NCI-H748 (cell line): ENCODE results near the gene EDN2.
A peak's percentile ranks its signal among the peaks of the same experiment; 100 is the strongest.

Experiments used
- DNase-seq: peaks from one replicate; lab custom pipeline; 2025; ENCODE audit not compliant: unreplicated experiment; lab: John Stamatoyannopoulos, UW

EDN2 gene

DNA sequence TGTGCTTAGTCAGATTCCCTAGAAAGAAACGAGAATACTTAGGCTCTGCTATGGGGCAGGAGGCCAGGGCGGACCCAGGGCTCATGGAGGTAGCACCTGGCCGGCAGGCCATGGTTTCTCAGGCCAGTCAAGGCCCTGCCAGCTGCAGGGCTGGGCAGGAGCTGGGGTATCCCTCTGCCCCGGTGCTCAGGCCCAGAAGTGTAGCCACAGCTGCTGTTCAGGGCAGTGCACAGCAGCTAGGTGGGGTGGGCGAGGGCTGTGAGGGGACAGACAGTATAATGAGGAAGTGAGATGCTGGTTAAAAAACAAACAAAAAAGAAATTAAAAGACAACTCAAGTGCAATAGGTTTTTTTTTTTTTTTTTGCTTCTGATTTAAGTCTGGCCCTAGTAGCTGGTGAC lies 34.0 kb upstream of the EDN2 start:
- DNase-seq, result no peak

- peak; percentile 78 for DNase-seq
Measured at GRCh38 chr1:41517062-41517438, 32.6 kb upstream of the EDN2 start.

DNA sequence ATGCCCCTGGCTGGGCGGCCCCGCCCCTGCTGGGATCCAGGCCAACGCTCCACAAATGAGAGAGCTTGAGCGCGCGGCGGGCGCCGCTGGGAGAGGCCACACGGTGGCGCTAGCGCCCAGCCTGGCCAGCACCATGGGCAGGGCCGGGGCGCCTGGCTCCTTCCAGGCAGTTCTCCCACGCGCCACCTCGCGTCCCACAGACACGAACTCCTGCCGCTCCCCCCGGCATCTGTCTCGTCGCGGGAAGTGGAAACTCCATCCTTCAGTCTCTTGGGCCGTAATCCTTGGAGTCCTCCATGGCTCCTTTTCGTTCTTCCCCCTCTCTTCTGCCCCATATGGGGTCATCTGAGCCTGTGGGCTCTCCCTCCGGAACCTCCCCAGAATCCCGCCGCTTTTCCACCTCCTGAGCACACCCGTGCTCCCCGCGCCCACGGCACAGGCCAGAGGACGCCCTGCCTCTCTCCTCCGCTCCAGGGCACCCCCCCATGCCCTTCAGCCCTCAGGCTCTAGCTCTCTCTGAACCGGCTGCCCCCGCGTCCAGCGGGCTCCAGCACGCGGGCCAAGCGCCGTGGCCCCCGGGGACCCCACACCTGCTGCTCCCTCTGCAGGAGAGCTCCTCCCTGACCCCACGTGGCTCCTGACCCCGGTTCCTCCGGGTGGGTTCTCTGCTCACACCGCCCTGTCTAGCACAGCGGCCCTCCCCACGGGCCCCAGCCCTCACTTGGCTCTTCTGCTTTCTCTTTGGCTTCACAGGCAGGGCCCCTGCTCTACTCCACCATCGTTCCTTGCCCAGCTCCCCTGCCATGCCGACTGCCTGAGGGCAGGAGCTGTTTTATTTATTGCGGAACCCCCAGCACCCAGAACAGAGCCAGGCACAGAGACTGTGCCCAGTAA lies 31.9 kb upstream of the EDN2 start:
- peak; percentile 100 for DNase-seq

DNA sequence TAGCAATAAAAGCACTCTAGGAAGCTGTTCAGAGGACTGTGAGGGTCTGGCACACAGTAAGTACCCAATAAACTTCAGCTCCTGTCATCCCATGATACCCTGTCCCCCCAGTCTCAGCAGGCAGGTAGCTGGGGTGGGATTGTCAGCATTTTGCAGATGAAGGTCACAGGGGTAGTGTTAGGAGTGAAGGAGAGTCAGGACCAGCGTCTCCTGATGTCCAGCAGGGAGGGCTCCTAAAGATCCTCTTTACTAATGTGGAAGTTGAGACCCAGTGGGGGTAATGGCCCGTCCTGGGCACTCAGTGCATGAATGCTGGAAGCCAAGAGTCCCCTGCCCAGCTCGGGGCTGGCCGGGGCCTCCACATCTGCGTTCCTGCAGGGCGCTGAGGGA lies 31.3 kb upstream of the EDN2 start:
- no peak for DNase-seq

DNA sequence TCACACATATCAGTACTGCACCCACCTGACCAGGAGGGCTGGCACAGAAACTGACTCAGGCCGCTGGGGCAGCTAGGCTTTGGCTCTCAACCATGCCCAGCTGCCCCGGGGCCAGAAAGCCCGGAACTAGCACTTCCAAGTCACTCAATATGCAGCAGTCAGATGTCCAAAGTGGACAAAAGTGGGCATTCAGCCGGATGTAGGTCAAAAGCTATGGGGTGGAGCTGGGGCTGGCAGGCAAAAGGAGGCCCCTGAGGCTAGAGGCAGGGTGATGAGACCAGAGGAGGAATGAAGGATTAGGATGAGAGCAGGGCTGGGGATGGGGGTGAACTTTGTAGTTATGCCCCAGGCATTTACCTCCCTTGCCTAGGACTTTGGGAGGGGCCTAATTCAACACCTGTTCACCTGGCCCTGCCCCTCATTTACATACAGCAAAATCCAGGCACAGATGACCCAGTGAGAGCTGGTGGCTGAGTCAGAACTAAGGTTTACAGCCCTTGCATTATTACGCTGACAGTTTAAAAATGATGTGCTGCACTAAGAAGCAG lies 30.7 kb upstream of the EDN2 start:
- DNase-seq, result no peak

- no peak for DNase-seq
Measured at GRCh38 chr1:41514381-41514780, 29.9 kb upstream of the EDN2 start.

DNA sequence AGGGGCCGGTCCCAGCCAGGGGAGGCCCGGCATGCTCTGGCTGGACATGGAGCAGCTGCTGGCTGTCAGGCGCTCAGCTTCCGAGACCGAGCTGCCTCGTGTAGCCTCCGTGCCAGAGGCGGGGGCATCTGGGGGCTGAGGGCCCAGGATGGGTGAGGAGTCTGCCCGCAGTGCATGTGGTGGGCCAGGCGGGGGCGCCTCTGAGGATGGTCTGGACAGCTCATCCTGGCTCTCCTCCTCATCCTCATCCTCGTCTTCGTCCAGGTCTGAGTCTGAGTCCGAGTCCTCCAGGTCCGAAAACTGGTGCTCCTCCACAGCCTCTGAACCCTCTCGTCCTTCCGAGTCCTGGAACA lies 28.9 kb upstream of the EDN2 start:
- no peak for DNase-seq

- DNase-seq, result no peak
Measured at GRCh38 chr1:41512701-41513382, 28.4 kb upstream of the EDN2 start.

DNA sequence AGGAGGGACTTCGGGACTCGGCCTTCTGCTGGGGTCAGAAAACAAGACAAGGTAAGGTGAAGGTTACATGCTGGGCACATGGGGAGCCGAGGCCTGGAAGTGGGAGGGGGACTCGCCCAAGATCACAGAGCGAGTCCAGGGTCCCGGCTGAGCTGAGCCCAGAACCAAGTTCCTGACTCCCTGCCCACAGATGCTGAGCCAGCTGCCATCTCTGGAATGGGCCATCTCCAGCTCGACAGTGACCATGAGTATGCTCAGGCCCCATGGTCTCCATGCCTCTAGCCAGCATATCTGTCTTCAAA lies 26.7 kb upstream of the EDN2 start:
- no peak for DNase-seq

- DNase-seq, result no peak
Measured at GRCh38 chr1:41510531-41511238, 26.2 kb upstream of the EDN2 start.

DNA sequence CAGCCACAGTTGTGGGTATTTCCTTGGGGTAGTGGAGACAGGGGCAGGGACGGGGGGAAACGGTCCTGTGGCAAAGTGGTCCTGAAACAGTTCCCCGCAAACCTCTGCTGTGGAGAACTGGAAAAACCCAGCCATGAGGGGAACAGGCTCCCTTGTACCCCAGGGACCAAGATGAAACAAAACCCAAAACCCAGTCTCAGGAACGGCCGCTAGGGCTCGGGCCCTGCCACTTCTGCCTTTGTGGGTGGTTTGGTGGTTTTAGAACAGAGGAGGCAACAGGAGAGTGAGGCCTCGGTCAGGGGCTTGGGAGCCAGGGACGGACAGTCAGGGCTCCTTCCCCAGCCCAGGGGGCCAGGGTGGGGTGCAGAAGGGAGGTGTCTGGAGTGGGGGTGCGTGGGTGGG lies 24.8 kb upstream of the EDN2 start:
- no peak for DNase-seq

DNA sequence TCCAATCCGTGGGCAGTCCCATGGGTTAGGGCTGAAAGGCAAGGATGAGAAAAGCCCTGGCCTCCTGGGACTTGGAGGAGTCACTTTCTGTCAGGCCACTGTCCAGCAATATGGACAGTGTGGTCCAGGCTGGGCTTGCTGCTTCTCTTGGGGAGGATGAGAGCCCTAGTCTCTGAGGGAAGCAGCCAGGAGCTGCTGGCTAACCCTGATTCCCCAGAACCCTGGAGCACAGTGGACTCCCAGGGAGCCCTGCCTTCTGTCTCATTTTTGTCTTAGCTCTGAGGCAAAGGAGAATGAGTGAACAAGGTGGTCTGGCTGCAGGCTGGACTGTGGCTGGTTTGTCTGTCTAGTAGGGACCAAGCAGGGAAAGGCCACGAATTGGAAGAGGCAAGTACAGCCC lies 23.8 kb upstream of the EDN2 start:
- DNase-seq, result no peak

DNA sequence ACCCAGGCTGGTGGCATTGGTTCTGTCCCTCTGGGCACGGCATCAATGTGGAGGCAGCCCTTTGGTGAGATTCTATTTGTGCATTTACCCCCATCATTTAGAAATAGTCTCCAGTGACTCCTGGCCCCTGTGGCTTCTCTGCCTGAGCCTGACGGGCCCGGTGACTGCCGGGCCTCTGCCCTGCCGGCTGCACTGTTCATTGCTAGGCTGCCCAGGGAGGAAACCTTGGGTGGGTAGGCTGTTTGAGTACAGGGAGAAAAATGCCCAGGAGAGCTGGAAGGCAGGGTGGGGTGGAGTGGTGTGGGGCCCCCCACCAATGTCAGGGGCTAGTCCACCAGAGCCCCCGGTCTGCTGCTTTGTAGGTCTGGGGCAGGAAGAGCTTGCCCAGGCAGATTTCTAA lies 23.4 kb upstream of the EDN2 start:
- DNase-seq, result no peak

DNA sequence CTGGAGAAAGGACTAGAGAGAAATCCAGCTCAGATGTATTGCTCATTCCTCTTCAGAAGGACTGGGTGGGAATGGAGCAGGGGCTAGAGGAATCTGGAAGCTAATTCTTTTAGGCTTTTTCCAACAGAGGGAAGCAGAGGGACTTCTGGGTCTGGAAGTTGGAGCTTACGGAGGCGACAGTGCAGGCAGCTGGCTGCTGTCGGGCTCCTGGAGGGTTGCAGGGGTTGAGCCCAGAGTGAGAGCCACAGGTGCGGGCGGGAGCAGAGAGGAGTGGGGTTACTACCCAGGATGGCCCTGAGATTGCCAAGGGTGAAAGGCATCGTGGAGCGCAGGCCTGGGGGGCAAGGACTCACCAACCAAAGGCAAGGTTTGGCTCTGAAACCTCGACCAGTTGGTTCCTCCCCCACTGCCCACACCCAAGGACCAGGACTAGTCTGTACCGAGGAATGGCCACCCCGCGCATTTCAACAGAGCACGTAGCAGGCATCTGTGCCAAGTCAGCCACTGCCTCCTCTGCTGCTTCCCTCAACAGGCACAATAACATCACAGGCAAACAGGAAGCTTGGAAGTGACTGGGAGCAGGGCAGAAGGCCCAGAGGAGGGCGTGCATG lies 22.7 kb upstream of the EDN2 start:
- no peak for DNase-seq

- DNase-seq, result peak; percentile 88
Measured at GRCh38 chr1:41504114-41505035, 19.9 kb upstream of the EDN2 start.

DNA sequence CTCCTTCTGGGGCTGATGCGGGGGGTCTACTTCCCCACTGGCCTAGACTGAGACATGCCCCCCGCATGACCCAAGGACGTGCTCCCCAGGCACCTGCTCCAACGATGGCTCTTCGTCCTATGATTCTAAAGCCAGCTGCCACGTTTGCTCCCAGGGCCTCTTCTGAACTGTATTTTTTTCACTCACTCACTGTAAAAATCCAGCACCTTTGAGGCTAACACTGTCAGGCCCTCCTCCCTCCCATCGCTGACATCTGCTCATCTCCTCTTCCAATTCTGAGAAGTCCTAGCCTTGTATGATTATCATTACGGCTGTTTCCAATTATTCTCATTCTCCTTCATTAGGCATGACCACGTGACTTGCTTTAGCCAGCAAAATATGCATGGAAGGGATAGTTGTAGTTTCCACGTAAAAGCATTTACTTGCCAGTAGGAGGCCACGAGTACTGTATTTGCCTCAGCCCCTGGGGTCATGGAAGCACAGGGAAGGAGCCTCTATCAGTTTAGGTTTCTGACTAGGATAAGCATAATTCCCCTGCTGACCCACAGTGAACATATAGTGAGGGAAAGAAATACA lies 19.1 kb upstream of the EDN2 start:
- no peak for DNase-seq

GRCh38 chr1:41502912-41503311 lies 18.4 kb upstream of the EDN2 start:
- DNase-seq, result no peak

GRCh38 chr1:41501581-41501980 lies 17.1 kb upstream of the EDN2 start:
- no peak for DNase-seq

- DNase-seq, result no peak
Measured at GRCh38 chr1:41500781-41501518, 16.5 kb upstream of the EDN2 start.
